ENCODE results near the gene INPP5A. TPM values are rescaled to one million over a fixed set of nuclear protein-coding genes. Genes with fewer than 3 reads are reported as not detected.
A peak's percentile ranks its signal among the peaks of the same experiment; 100 is the strongest.

Gene INPP5A
- total RNA-seq, 1 donor from 2014 or later: 36.3 TPM

- H3K27me3 Mint-ChIP-seq (ENCODE audit: unreplicated experiment): peaks cover 4% of the 10 kb centered on the region
- H3K36me3 Mint-ChIP-seq (ENCODE audit: unreplicated experiment): peaks cover 6% of the 10 kb centered on the region
- no peak overlapping the region for H3K4me3 Mint-ChIP-seq (ENCODE audit: unreplicated experiment)
- peak; percentile 14 for DNase-seq
- TF ChIP-seq CTCF (IDR thresholded peaks at IDR 0.05; ENCODE audit: partially characterized antibody, unreplicated experiment): no peak
- H3K27ac Mint-ChIP-seq (ENCODE audit: unreplicated experiment): no peak overlapping the region
- H3K4me1 Mint-ChIP-seq (ENCODE audit: low read depth, unreplicated experiment): peaks cover 5% of the 10 kb centered on the region
- no peaks in the 10 kb centered on the region for H3K9me3 Mint-ChIP-seq (ENCODE audit: unreplicated experiment)
Observed at GRCh38 chr10:132554991-132555647, 17.5 kb downstream of the INPP5A start.

- H3K27me3 Mint-ChIP-seq (ENCODE audit: unreplicated experiment): peaks cover 4% of the 10 kb centered on the region
- peaks cover 6% of the 10 kb centered on the region for H3K36me3 Mint-ChIP-seq (ENCODE audit: unreplicated experiment)
- H3K27ac Mint-ChIP-seq (ENCODE audit: unreplicated experiment): no peak overlapping the region
- H3K9me3 Mint-ChIP-seq (ENCODE audit: unreplicated experiment): peaks cover 2% of the 10 kb centered on the region
- no peak overlapping the region for H3K4me3 Mint-ChIP-seq (ENCODE audit: unreplicated experiment)
- peaks cover 5% of the 10 kb centered on the region for H3K4me1 Mint-ChIP-seq (ENCODE audit: low read depth, unreplicated experiment)
- TF ChIP-seq CTCF (IDR thresholded peaks at IDR 0.05; ENCODE audit: partially characterized antibody, unreplicated experiment): no peak
- DNase-seq: peak; percentile 19
Observed at GRCh38 chr10:132555648-132556575, 18.3 kb downstream of the INPP5A start.

- TF ChIP-seq CTCF (IDR thresholded peaks at IDR 0.05; ENCODE audit: partially characterized antibody, unreplicated experiment): no peak
- peaks cover 15% of the 10 kb centered on the region for H3K36me3 Mint-ChIP-seq (ENCODE audit: unreplicated experiment)
- peak overlapping the region; percentile 16 for H3K4me3 Mint-ChIP-seq (ENCODE audit: unreplicated experiment)
- H3K27ac Mint-ChIP-seq (ENCODE audit: unreplicated experiment): no peak overlapping the region
- peaks cover 2% of the 10 kb centered on the region for H3K9me3 Mint-ChIP-seq (ENCODE audit: unreplicated experiment)
- DNase-seq: peak; percentile 5
- peaks cover 4% of the 10 kb centered on the region for H3K27me3 Mint-ChIP-seq (ENCODE audit: unreplicated experiment)
- H3K4me1 Mint-ChIP-seq (ENCODE audit: low read depth, unreplicated experiment): peaks cover 9% of the 10 kb centered on the region
Observed at GRCh38 chr10:132556994-132557441, 19.4 kb downstream of the INPP5A start.

GRCh38 chr10:132557696-132558515, 20.3 kb downstream of the INPP5A start:
- no peak for TF ChIP-seq CTCF (IDR thresholded peaks at IDR 0.05; ENCODE audit: partially characterized antibody, unreplicated experiment)
- peaks cover 4% of the 10 kb centered on the region for H3K27me3 Mint-ChIP-seq (ENCODE audit: unreplicated experiment)
- no peak overlapping the region for H3K4me3 Mint-ChIP-seq (ENCODE audit: unreplicated experiment)
- H3K36me3 Mint-ChIP-seq (ENCODE audit: unreplicated experiment): peaks cover 15% of the 10 kb centered on the region
- peaks cover 9% of the 10 kb centered on the region for H3K4me1 Mint-ChIP-seq (ENCODE audit: low read depth, unreplicated experiment)
- peak; percentile 12 for DNase-seq
- H3K9me3 Mint-ChIP-seq (ENCODE audit: unreplicated experiment): peaks cover 2% of the 10 kb centered on the region
- H3K27ac Mint-ChIP-seq (ENCODE audit: unreplicated experiment): no peak overlapping the region
